Measurements from ENCODE around the gene PLK4.
"Not testable (repeated sequence)": the region's sequence is repeated elsewhere in the genome, so short reads cannot be mapped to it uniquely, and the experiment has no call there.

The PLK4 gene

DNA sequence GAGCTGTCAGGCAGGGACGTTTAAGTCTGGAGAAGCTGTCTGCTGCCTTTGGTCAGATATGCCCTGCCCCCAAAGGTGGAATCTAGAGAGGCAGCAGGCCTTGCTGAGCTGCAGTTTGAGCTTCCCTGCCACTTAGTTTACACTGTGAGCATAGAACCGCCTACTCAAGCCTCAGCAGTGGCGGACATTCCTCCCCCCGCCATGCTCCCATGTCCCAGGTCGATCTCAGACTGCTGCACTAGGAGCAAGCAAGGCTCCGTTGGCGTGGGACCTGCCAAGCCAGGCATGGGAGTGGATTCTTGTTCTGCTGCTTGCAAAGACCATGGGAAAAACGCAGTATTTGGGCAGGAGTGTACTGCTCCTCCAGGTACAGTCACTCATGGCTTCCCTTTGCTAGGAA, 24.3 kb downstream of the PLK4 start:
- DNase-seq (ENCODE audit: low spot score), result no peak

DNA sequence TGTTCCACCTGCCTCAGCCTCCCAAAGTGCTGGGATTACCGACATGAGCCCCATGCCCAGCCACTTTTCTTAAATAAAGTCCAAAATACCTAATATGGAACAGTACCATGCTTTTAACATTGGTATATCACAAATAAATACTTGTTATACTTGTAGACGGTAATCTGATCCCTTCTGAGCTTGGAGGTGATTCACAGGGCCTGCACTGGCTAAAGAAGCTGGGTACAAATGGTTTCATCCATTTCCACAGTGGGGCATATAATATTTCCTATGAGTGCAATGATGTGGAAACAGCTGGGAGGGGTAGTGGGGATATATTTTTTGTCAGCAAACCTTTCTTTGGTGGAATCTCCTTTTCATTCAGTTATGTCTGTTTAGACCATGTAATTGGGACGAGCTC, 35.8 kb downstream of the PLK4 start:
- no peak for DNase-seq (ENCODE audit: low spot score)

DNA sequence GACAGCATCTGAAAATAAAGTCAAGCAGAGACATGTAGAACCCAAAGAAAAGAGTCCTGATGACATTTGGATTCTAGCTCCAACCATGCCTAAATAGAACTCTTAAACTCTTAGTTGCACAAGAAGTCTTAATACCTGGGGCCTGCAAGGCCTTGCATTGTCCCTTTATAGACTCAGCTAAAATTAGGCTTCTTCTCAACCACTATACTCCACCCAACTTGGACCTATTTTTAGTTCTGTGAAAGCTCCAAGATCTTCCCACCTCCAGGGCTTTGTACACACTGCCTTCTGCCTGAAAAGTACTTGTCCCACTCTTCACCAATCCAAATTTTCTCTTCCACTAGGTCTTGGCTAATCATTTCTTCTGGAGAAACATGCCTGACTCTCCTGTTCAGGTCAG, 36.5 kb downstream of the PLK4 start:
- no peak for DNase-seq (ENCODE audit: low spot score)

DNA sequence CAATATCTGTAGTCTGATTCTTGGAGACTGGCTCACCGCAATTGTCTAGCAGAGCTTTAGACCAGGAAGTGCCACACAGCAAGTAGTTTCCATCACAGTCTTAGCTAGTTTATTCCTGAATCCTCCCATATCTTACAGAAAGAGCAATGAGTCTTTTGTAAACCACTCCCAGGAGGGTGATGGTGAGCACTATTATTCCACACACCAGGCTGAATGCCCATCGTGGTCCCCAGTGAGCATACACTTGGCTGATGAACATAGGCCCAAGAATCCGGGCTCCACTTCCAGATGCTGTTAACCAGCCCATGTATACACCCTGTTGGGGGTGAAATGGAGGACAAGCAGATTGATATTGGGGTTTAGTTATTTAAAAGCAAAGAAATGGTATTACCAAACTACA, 39.8 kb downstream of the PLK4 start:
- DNase-seq (ENCODE audit: low spot score), result no peak

DNA sequence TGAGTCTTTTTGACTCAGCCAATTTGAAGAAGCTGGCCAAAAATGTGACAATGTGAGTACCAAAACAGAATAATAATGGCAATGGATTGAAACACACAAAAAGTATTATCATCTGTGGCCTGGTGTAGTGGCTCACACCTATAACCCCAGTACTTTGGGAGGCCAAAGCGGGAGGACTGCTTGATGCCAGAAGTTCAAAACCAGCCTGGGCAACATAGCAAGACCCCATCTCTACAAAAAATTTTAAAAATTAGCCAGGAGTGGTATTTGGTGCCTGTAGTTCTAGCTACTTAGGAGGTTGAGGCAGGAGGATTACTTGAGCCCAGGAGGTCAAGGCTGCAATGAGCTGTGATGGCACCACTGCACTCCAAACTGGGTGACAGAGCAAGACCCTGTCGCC, 41.5 kb downstream of the PLK4 start:
- DNase-seq (ENCODE audit: low spot score), result no peak

DNA sequence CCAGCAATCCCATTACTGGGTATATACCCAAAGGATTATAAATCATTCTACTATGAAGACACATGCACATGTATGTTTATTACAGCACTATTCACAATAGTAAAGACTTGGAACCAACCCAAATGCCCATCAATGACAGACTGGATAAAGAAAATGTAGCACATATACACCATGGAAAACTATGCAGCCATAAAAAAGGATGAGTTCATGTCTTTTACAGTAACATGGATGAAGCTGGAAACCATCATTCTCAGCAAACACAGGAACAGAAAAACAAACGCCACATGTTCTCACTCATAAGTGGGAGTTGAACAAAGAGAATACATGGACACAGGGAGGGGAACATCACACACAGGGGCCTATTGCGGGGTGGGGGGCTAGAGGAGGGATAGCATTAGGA, 45.0 kb downstream of the PLK4 start:
- DNase-seq (ENCODE audit: low spot score), result not testable (repeated sequence)

DNA sequence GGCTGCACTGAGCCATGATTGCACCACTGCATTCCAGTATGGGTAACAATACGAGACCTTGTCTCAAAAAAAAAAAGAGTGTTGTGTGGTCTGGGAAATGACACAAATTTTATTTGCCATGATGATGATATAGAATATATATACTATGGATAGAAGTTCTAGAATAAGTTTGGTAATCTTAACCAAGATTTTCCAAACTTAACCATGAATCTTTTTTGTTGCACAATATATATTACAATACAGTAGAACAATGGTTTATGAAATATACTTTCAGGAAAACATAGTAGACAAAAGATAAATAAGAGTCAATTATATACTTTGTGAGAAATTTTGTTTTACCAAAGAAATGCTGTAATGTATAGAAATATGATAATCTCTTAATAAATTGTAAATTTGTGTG, 49.5 kb downstream of the PLK4 start:
- no peak for DNase-seq (ENCODE audit: low spot score)

DNA sequence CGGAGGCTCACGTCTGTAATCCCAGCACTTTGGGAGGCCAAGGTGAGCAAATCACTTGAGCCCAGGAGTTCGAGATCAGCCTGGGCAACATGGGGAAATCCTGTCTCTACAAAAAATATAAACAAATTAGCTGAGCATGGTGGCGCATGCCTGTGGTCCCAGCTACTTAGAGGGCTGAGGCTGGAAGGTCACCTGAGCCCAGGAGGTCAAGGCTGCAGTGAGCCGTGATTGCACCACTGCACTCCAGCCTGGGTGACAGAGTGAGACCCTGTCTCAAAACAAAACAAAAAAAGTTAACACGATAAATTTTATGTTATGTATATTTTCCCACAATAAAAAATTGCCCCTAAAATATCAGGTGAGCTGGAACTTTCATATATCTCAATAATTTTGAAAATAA, 51.1 kb downstream of the PLK4 start:
- not testable (repeated sequence) for DNase-seq (ENCODE audit: low spot score)

DNA sequence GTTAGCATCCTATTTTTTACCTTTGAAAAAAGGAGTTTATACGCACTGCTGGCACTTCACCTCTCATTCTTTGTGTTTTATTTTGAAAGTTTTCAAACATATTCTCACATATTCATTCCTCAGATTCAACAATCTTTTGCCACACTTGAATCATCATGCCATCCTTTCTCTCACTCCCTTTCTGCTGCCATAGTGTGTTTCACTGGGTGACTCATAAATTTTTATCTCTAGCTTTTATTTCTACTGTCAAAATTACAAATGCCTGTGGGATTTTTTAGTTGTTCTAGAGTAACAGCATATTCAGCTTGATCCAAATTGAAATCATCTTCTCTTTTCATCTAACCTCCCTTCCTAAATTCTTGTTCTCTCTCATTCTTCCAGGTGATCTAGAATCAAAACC, 56.3 kb downstream of the PLK4 start:
- DNase-seq (ENCODE audit: low spot score), result peak; percentile 32

All from AG08395 (cell line).